H1 (cell line): ENCODE results near the gene SIK3. TPM values are rescaled to one million over a fixed set of nuclear protein-coding genes. Genes with fewer than 3 reads are reported as not detected.

Experiments used
- CTCF ChIA-PET: fragments of 300-600 bp; sonication (Branson Sonifier 250); formaldehyde crosslinking; loops from one replicate; lab custom pipeline; 2021; ENCODE audit not compliant: partially characterized antibody; lab: Charles Lee
- POLR2A ChIA-PET: fragments of 300-600 bp; sonication (Branson Sonifier 250); formaldehyde crosslinking; loops from one replicate; lab custom pipeline; 2021; ENCODE audit warnings: inconsistent platforms; ENCODE audit not compliant: partially characterized antibody; lab: Charles Lee
- DNase-seq, 2 experiments: peaks; one replicate each; pipeline versions ENCODE4 v3.0.0 to v3.0.0-alpha.2; 2010 to 2022; ENCODE audit warnings: low spot score in 2 of 2, low read depth in 1 of 2, mixed read lengths in 1 of 2
- FAIRE-seq: peaks from 2 replicates; lab custom pipeline; 2011; peaks lifted over from hg19 to GRCh38; lab: Jason Lieb, UNC
- H2AFZ ChIP-seq: 2 replicates; pipeline ENCODE4 v1.8.1; 2012; ENCODE audit warnings: low read length, inconsistent platforms
- H2AK5ac ChIP-seq: 2 replicates; pipeline ENCODE4 v1.6.1; 2013; ENCODE audit warnings: low read depth, low read length
- H2BK120ac ChIP-seq: replicated peaks from 2 replicates; pipeline ENCODE3; 2013; ENCODE audit warnings: low read depth, low read length, inconsistent platforms
- H2BK12ac ChIP-seq: 2 replicates; pipeline ENCODE4 v1.6.1; 2013; ENCODE audit warnings: low read depth, low read length
- H2BK15ac ChIP-seq: 2 replicates; pipeline ENCODE4 v1.6.1; 2013; ENCODE audit warnings: low read length
- H2BK20ac ChIP-seq: 2 replicates; pipeline ENCODE4 v1.6.1; 2013; ENCODE audit warnings: low read length
- H2BK5ac ChIP-seq: 2 replicates; pipeline ENCODE4 v1.6.1; 2013; ENCODE audit warnings: low read depth, low read length
- H3K14ac ChIP-seq: 2 replicates; pipeline ENCODE4 v1.6.1; 2013; ENCODE audit warnings: inconsistent platforms; ENCODE audit not compliant: insufficient read length
- H3K18ac ChIP-seq: 2 replicates; pipeline ENCODE4 v1.6.1; 2013; ENCODE audit warnings: low read length; ENCODE audit errors: extremely low read depth
- H3K23ac ChIP-seq: 2 replicates; pipeline ENCODE4 v1.6.1; 2013; ENCODE audit warnings: inconsistent platforms; ENCODE audit not compliant: insufficient read length
- H3K23me2 ChIP-seq: 2 replicates; pipeline ENCODE4 v1.6.1; 2013; ENCODE audit warnings: low read depth, low read length
- H3K27ac ChIP-seq: 2 replicates; pipeline ENCODE4 v1.6.1; 2011; ENCODE audit warnings: low read depth, low read length, inconsistent platforms
- H3K27me3 ChIP-seq, 4 experiments: replicated peaks in 1 of 4; 1 replicate in 1 of 4; 2 replicates in 3 of 4; pipeline versions ENCODE4 v1.6.1 to v1.8.1; 2011 to 2013; ENCODE audit warnings: low read length in 3 of 4, mild to moderate bottlenecking in 3 of 4, inconsistent platforms in 2 of 4, mixed read lengths in 2 of 4, moderate library complexity in 1 of 4; ENCODE audit not compliant: control insufficient read depth in 3 of 4, insufficient read depth in 3 of 4; ENCODE audit errors: extremely low read depth in 1 of 4
- H3K36me3 ChIP-seq, 4 experiments: 2 replicates each; pipeline versions ENCODE4 v1.6.1 to v1.8.1; 2011 to 2013; ENCODE audit warnings: mild to moderate bottlenecking in 4 of 4, low read length in 3 of 4, moderate library complexity in 2 of 4, control low read depth in 1 of 4, inconsistent platforms in 1 of 4; ENCODE audit not compliant: insufficient read depth in 4 of 4, control insufficient read depth in 2 of 4
- H3K4ac ChIP-seq: replicated peaks from 2 replicates; pipeline ENCODE3; 2013; ENCODE audit warnings: low read length, low read depth, mixed read lengths, inconsistent platforms; ENCODE audit not compliant: insufficient read length
- H3K4me1 ChIP-seq, 4 experiments: replicated peaks in 1 of 4; 1 replicate in 1 of 4; 2 replicates in 3 of 4; pipeline versions ENCODE4 v1.6.1 to v1.8.1; 2011 to 2013; ENCODE audit warnings: low read length in 3 of 4, inconsistent platforms in 2 of 4, mixed read lengths in 1 of 4; ENCODE audit not compliant: insufficient read depth in 4 of 4, control insufficient read depth in 3 of 4
- H3K4me2 ChIP-seq, 2 experiments: 2 replicates each; pipeline versions ENCODE4 v1.6.1 to v1.8.1; 2011 to 2013; ENCODE audit warnings: low read depth in 2 of 2, low read length in 2 of 2, control low read depth in 1 of 2, inconsistent platforms in 1 of 2, mild to moderate bottlenecking in 1 of 2; ENCODE audit not compliant: insufficient read depth in 1 of 2
- H3K4me3 ChIP-seq, 4 experiments: fragments of 200-600, 300-600 bp in 1 of 4; sonication (generic), shearing (Covaris generic), sonication (Bioruptor Twin) in 1 of 4; 2 replicates each; pipeline versions ENCODE4 v1.5.1 to v1.8.1; 2011 to 2016; ENCODE audit warnings: low read length in 4 of 4, low read depth in 3 of 4, control low read depth in 2 of 4, inconsistent platforms in 2 of 4, mild to moderate bottlenecking in 2 of 4, mixed read lengths in 1 of 4, moderate library complexity in 1 of 4; ENCODE audit not compliant: insufficient read depth in 2 of 4; ENCODE audit errors: extremely low read depth in 1 of 4
- H3K56ac ChIP-seq: replicated peaks from 2 replicates; pipeline ENCODE3; 2013; ENCODE audit warnings: low read depth, mild to moderate bottlenecking, mixed read lengths, low read length, inconsistent platforms; ENCODE audit not compliant: insufficient read length
- H3K79me1 ChIP-seq: 2 replicates; pipeline ENCODE4 v1.6.1; 2013; ENCODE audit warnings: low read depth, low read length, control low read depth
- H3K79me2 ChIP-seq, 2 experiments: 2 replicates each; pipeline versions ENCODE4 v1.6.1 to v1.8.1; 2012 to 2013; ENCODE audit warnings: low read length in 2 of 2, mild to moderate bottlenecking in 2 of 2, inconsistent platforms in 1 of 2; ENCODE audit not compliant: insufficient read depth in 2 of 2, control insufficient read depth in 1 of 2
- H3K9ac ChIP-seq, 4 experiments: replicated peaks in 1 of 4; 1 replicate in 1 of 4; 2 replicates in 3 of 4; pipeline versions ENCODE4 v1.6.1 to v1.8.1; 2011 to 2013; ENCODE audit warnings: low read depth in 3 of 4, low read length in 3 of 4, control low read depth in 2 of 4, mild to moderate bottlenecking in 2 of 4, moderate library complexity in 2 of 4, inconsistent platforms in 1 of 4; ENCODE audit errors: extremely low read depth in 1 of 4
- H3K9me3 ChIP-seq, 2 experiments: 2 replicates each; pipeline versions ENCODE4 v1.6.1 to v1.8.1; 2012 to 2013; ENCODE audit warnings: mild to moderate bottlenecking in 2 of 2, moderate library complexity in 2 of 2, control low read depth in 1 of 2, inconsistent platforms in 1 of 2, low read depth in 1 of 2, low read length in 1 of 2, mixed read lengths in 1 of 2; ENCODE audit not compliant: insufficient read depth in 2 of 2
- H4K20me1 ChIP-seq, 2 experiments: replicated peaks in 1 of 2; 2 replicates each; pipeline versions ENCODE3 to v1.8.1; 2011 to 2013; ENCODE audit warnings: inconsistent platforms in 2 of 2, low read length in 2 of 2, mild to moderate bottlenecking in 1 of 2; ENCODE audit not compliant: insufficient read depth in 2 of 2, control insufficient read depth in 1 of 2
- H4K5ac ChIP-seq: 2 replicates; pipeline ENCODE4 v1.6.1; 2013; ENCODE audit warnings: low read length, low read depth, mixed read lengths, inconsistent platforms; ENCODE audit not compliant: insufficient read length
- H4K8ac ChIP-seq: 2 replicates; pipeline ENCODE4 v1.8.0; 2013; ENCODE audit warnings: mild to moderate bottlenecking, moderate library complexity, low read length, inconsistent platforms; ENCODE audit not compliant: insufficient read depth; ENCODE audit errors: extremely low read depth
- H4K91ac ChIP-seq: replicated peaks from 2 replicates; pipeline ENCODE3; 2013; ENCODE audit warnings: low read length, mixed read lengths, inconsistent platforms; ENCODE audit not compliant: insufficient read length
- CHD1 ChIP-seq: IDR thresholded peaks from 2 replicates; pipeline ENCODE4 v1.6.1; 2012; ENCODE audit warnings: low read depth, low read length, improper control_type of control experiment
- RAD21 ChIP-seq, 2 experiments: IDR thresholded peaks in 1 of 2; conservative IDR thresholded peaks in 1 of 2; 2 replicates each; pipeline ENCODE4 v1.6.1; 2011; ENCODE audit warnings: low read depth in 2 of 2, low read length in 2 of 2, improper control_type of control experiment in 1 of 2, inconsistent platforms in 1 of 2, mild to moderate bottlenecking in 1 of 2, moderate library complexity in 1 of 2
- WGBS, 2 experiments: shearing (Covaris generic) in 1 of 2; methylation state at CpG; one replicate each; pipeline versions ENCODE4 v1.1.6 to v1.1.7; 2013 to 2015; ENCODE audit warnings: low lambda C conversion rate in 2 of 2, mixed read lengths in 2 of 2, inconsistent platforms in 1 of 2, low coverage in 1 of 2, missing lambda C conversion rate in 1 of 2; ENCODE audit not compliant: insufficient replicate concordance in 2 of 2, insufficient coverage in 1 of 2, insufficient read length in 1 of 2; ENCODE audit errors: extremely low coverage in 1 of 2, missing lambda C conversion rate in 1 of 2; 5-methylcytosine and 5-hydroxymethylcytosine counted together
- polyA plus RNA-seq, 7 experiments: library from polyadenylated mRNA; depleted of rRNA in 3 of 7; stranded (reverse) in 5 of 7; unstranded in 2 of 7; fragments of >200 nt in 5 of 7; fragments of 200-250 nt in 2 of 7; gene quantifications; 1 replicate in 5 of 7; 2 replicates in 1 of 7; 4 replicates in 1 of 7; pipeline versions ENCODE4 v1.2.1 to v1.2.3, GENCODE V29; 2011 to 2013; ENCODE audit warnings: missing spikeins in 2 of 7, mixed read lengths in 2 of 7
- total RNA-seq: library from RNA; stranded (reverse); fragmentation: NEBNext Ultra II Directional; extraction: Animal tissue kit (Norgen Biotek cat#: 25700); gene quantifications from 2 replicates; pipeline ENCODE4 v1.2.1, GENCODE V29; 2021
- TF ChIP-seq, protein P1 (sequence below), 3 experiments: IDR thresholded peaks; 1 replicate in 2 of 3; 2 replicates in 1 of 3; pipeline versions ENCODE4 v1.5.1 to v1.6.1; 2011; ENCODE audit warnings: low read length in 3 of 3, mild to moderate bottlenecking in 3 of 3, inconsistent platforms in 2 of 3, low read depth in 1 of 3, moderate library complexity in 1 of 3; ENCODE audit not compliant: insufficient read depth in 1 of 3; ENCODE audit errors: control extremely low read depth in 1 of 3

SIK3 gene
- total and polyA plus RNA-seq, 2 of the 8 experiments (the other 6 are each of a cell fraction or from before 2014, with no cell fraction given): 19.9 to 32.1 TPM

DNA sequence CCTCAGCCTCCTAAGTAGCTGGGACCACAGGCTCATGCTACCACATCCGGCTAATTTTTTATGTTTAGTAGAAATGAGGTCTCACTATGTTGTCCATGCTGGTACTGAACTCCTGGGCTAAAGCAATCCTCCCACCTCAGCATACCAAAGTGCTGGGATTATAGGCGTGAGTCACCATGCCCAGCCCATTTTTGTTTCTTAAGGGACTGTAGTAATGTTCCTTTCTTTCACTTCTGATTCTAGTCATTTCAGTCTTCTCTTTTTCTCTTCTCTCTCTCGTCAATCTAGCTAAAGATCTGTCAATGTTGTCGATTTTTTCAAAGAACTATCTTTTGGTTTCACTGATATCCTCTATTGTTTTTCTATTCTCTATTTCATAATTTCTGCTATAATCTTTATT, 149.8 kb downstream of the SIK3 start:
- FAIRE-seq: no peak
- no peak overlapping the region for H3K4me2 ChIP-seq
- no peak overlapping the region for H2BK12ac ChIP-seq
- H2BK15ac ChIP-seq: no peak overlapping the region
- TF ChIP-seq RAD21 (IDR thresholded peaks at IDR 0.05 in 1 of 2, conservative IDR thresholded peaks at IDR 0.05 in 1 of 2; ENCODE audit: low read depth in 2 of 2, low read length in 2 of 2) (no peak), CHD1 (no peak)
- TF ChIP-seq, protein P1, sequence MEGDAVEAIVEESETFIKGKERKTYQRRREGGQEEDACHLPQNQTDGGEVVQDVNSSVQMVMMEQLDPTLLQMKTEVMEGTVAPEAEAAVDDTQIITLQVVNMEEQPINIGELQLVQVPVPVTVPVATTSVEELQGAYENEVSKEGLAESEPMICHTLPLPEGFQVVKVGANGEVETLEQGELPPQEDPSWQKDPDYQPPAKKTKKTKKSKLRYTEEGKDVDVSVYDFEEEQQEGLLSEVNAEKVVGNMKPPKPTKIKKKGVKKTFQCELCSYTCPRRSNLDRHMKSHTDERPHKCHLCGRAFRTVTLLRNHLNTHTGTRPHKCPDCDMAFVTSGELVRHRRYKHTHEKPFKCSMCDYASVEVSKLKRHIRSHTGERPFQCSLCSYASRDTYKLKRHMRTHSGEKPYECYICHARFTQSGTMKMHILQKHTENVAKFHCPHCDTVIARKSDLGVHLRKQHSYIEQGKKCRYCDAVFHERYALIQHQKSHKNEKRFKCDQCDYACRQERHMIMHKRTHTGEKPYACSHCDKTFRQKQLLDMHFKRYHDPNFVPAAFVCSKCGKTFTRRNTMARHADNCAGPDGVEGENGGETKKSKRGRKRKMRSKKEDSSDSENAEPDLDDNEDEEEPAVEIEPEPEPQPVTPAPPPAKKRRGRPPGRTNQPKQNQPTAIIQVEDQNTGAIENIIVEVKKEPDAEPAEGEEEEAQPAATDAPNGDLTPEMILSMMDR (IDR thresholded peaks at IDR 0.05; ENCODE audit: control extremely low read depth in 1 of 3, insufficient read depth in 1 of 3, low read depth in 1 of 3, low read length in 3 of 3): no peak
- H3K23ac ChIP-seq: no peak overlapping the region
- no peak overlapping the region for H3K14ac ChIP-seq
- H4K91ac ChIP-seq: no peak overlapping the region
- H3K56ac ChIP-seq: no peak overlapping the region
- H3K4me3 ChIP-seq: no peak overlapping the region
- WGBS, 2 experiments: 95% methylated on average over 4 of the region's 4 CpGs; no CpG with 5 or more reads in 1 of the 2 experiments
- no peaks in the 10 kb centered on the region for H3K9me3 ChIP-seq
- H3K79me2 ChIP-seq: no peaks in the 10 kb centered on the region
- H4K5ac ChIP-seq: no peak overlapping the region
- no peaks in the 10 kb centered on the region for H3K27me3 ChIP-seq
- ChIA-PET CTCF (interaction anchor here (0.9 to 1.5 kb wide), 5 partner anchors 7 to 157 kb away, joined by 3 read pairs; no protein-coding TSS in a partner anchor), POLR2A (no interaction called here)
- H3K36me3 ChIP-seq: no peaks in the 10 kb centered on the region; a peak in 2 of 8 replicates
- no peak overlapping the region for H2BK120ac ChIP-seq
- H2BK5ac ChIP-seq: no peak overlapping the region
- H3K27ac ChIP-seq: no peak overlapping the region
- no peak overlapping the region for H3K9ac ChIP-seq
- H3K79me1 ChIP-seq: no peaks in the 10 kb centered on the region
- H2AK5ac ChIP-seq: no peak overlapping the region
- H3K4me1 ChIP-seq: no peaks in the 10 kb centered on the region
- no peak for DNase-seq
- H4K8ac ChIP-seq: no peak overlapping the region
- no peak overlapping the region for H3K4ac ChIP-seq
- H2BK20ac ChIP-seq: no peak overlapping the region
- no peaks in the 10 kb centered on the region for H3K23me2 ChIP-seq
- H3K18ac ChIP-seq: no peak overlapping the region
- no peak overlapping the region for H2AFZ ChIP-seq
- no peaks in the 10 kb centered on the region for H4K20me1 ChIP-seq
